H9 (cell line): ENCODE measurements around the gene MB21D2. TPM values are rescaled to one million over a fixed set of nuclear protein-coding genes. Genes with fewer than 3 reads are reported as not detected.

Experiments used
- DNase-seq: peaks from one replicate; pipeline ENCODE4 v3.0.0-alpha.2; 2017
- H2AFZ ChIP-seq: one replicate; pipeline ENCODE4 v1.6.1; 2013; ENCODE audit warnings: mild to moderate bottlenecking, low read length, control low read depth, moderate library complexity
- H2AK5ac ChIP-seq: 2 replicates; pipeline ENCODE4 v1.6.1; 2013; ENCODE audit warnings: low read length, control low read depth, mixed read lengths; ENCODE audit not compliant: insufficient read length
- H2BK120ac ChIP-seq: one replicate; pipeline ENCODE4 v1.6.1; 2013; ENCODE audit warnings: low read depth, mild to moderate bottlenecking, low read length, control low read depth, inconsistent platforms; ENCODE audit not compliant: poor library complexity, severe bottlenecking
- H2BK12ac ChIP-seq: 2 replicates; pipeline ENCODE4 v1.6.1; 2013; ENCODE audit warnings: low read length, control low read depth, mixed read lengths, low read depth; ENCODE audit not compliant: insufficient read length
- H2BK15ac ChIP-seq: 2 replicates; pipeline ENCODE4 v1.6.1; 2013; ENCODE audit warnings: low read depth, low read length, control low read depth
- H2BK20ac ChIP-seq: one replicate; pipeline ENCODE4 v1.6.1; 2013; ENCODE audit warnings: low read depth, mild to moderate bottlenecking, low read length, control low read depth, inconsistent platforms; ENCODE audit not compliant: poor library complexity, severe bottlenecking
- H2BK5ac ChIP-seq: 2 replicates; pipeline ENCODE4 v1.6.1; 2013; ENCODE audit warnings: low read length, control low read depth, mixed read lengths; ENCODE audit not compliant: insufficient read length
- H3K14ac ChIP-seq: 2 replicates; pipeline ENCODE4 v1.6.1; 2013; ENCODE audit warnings: low read length, control low read depth; ENCODE audit not compliant: insufficient read depth
- H3K18ac ChIP-seq: 2 replicates; pipeline ENCODE4 v1.6.1; 2013; ENCODE audit warnings: low read depth, mild to moderate bottlenecking, mixed read lengths, low read length, control low read depth; ENCODE audit not compliant: insufficient read length
- H3K23ac ChIP-seq: 2 replicates; pipeline ENCODE4 v1.6.1; 2013; ENCODE audit warnings: low read length, control low read depth, mixed read lengths, low read depth; ENCODE audit not compliant: insufficient read length
- H3K23me2 ChIP-seq: 2 replicates; pipeline ENCODE4 v1.6.1; 2013; ENCODE audit warnings: low read depth, mild to moderate bottlenecking, mixed read lengths, low read length, control low read depth; ENCODE audit not compliant: insufficient read length, poor library complexity, severe bottlenecking
- H3K27ac ChIP-seq: 2 replicates; pipeline ENCODE4 v1.5.1; 2013; ENCODE audit warnings: low read length, control low read depth, mixed read lengths, low read depth; ENCODE audit not compliant: insufficient read length
- H3K27me3 ChIP-seq: 2 replicates; pipeline ENCODE4 v1.6.1; 2013; ENCODE audit warnings: low read length, control low read depth, inconsistent platforms; ENCODE audit not compliant: insufficient read depth
- H3K4ac ChIP-seq: 2 replicates; pipeline ENCODE4 v1.6.1; 2013; ENCODE audit warnings: low read depth, mild to moderate bottlenecking, control low read depth, inconsistent platforms, low read length, moderate library complexity
- H3K4me1 ChIP-seq: 2 replicates; pipeline ENCODE4 v1.6.1; 2013; ENCODE audit warnings: low read length, control low read depth, inconsistent platforms; ENCODE audit not compliant: insufficient read depth
- H3K4me2 ChIP-seq: 2 replicates; pipeline ENCODE4 v1.6.1; 2013; ENCODE audit warnings: low read length, control low read depth, mixed read lengths; ENCODE audit not compliant: insufficient read length, insufficient read depth
- H3K56ac ChIP-seq: 2 replicates; pipeline ENCODE4 v1.6.1; 2013; ENCODE audit warnings: low read depth, mild to moderate bottlenecking, mixed read lengths, low read length, control low read depth; ENCODE audit not compliant: insufficient read length
- H3K79me1 ChIP-seq: 2 replicates; pipeline ENCODE4 v1.6.1; 2013; ENCODE audit warnings: low read depth, mild to moderate bottlenecking, moderate library complexity, low read length, control low read depth, inconsistent platforms; ENCODE audit not compliant: insufficient read depth, poor library complexity, severe bottlenecking
- H3K79me2 ChIP-seq: 2 replicates; pipeline ENCODE4 v1.6.1; 2013; ENCODE audit warnings: low read length, control low read depth, inconsistent platforms; ENCODE audit not compliant: insufficient read depth
- H3K9ac ChIP-seq: 2 replicates; pipeline ENCODE4 v1.6.1; 2013; ENCODE audit warnings: low read length, control low read depth, mixed read lengths; ENCODE audit not compliant: insufficient read length; ENCODE audit errors: extremely low read depth
- H3K9me3 ChIP-seq: one replicate; pipeline ENCODE4 v1.6.1; 2013; ENCODE audit warnings: low read depth, low read length, inconsistent platforms; ENCODE audit not compliant: control insufficient read depth
- H3T11ph ChIP-seq: one replicate; pipeline ENCODE4 v1.6.1; 2013; ENCODE audit warnings: mild to moderate bottlenecking, low read length, control low read depth, inconsistent platforms
- H4K20me1 ChIP-seq: one replicate; pipeline ENCODE4 v1.6.1; 2013; ENCODE audit not compliant: control insufficient read depth, insufficient read length, insufficient read depth
- H4K5ac ChIP-seq: 2 replicates; pipeline ENCODE4 v1.6.1; 2013; ENCODE audit warnings: low read depth, mild to moderate bottlenecking, mixed read lengths, low read length, control low read depth; ENCODE audit not compliant: insufficient read length
- H4K8ac ChIP-seq: replicated peaks from 2 replicates; pipeline ENCODE4 v1.6.1; 2013; ENCODE audit warnings: low read length, control low read depth, mixed read lengths, low read depth; ENCODE audit not compliant: insufficient read length
- H4K91ac ChIP-seq: 2 replicates; pipeline ENCODE4 v1.6.1; 2013; ENCODE audit warnings: low read depth, mild to moderate bottlenecking, moderate library complexity, mixed read lengths, low read length, control low read depth; ENCODE audit not compliant: insufficient read length
- H3K27ac Mint-ChIP-seq, 3 experiments: 2 replicates in 2 of 3; 3 replicates in 1 of 3; pipeline ENCODE4 v1.8.0; 2020 to 2021; ENCODE audit warnings: mixed read lengths in 3 of 3, mild to moderate bottlenecking in 1 of 3, moderate library complexity in 1 of 3
- H3K27me3 Mint-ChIP-seq: 2 replicates; pipeline ENCODE4 v1.8.0; 2021; ENCODE audit warnings: low read depth, mild to moderate bottlenecking, moderate library complexity, mixed read lengths
- H3K36me3 Mint-ChIP-seq, 3 experiments: 2 replicates in 2 of 3; 3 replicates in 1 of 3; pipeline ENCODE4 v1.8.0; 2020 to 2021; ENCODE audit warnings: low read depth in 3 of 3, mixed read lengths in 3 of 3; ENCODE audit not compliant: insufficient read depth in 1 of 3
- H3K4me1 Mint-ChIP-seq, 2 experiments: 2 replicates each; pipeline ENCODE4 v1.8.0; 2020; ENCODE audit warnings: mixed read lengths in 2 of 2
- H3K4me3 Mint-ChIP-seq, 2 experiments: 2 replicates in 1 of 2; 3 replicates in 1 of 2; pipeline ENCODE4 v1.8.0; 2020 to 2021; ENCODE audit warnings: mild to moderate bottlenecking in 2 of 2, mixed read lengths in 2 of 2, moderate library complexity in 1 of 2
- H3K9me3 Mint-ChIP-seq, 2 experiments: 2 replicates in 1 of 2; 3 replicates in 1 of 2; pipeline ENCODE4 v1.8.0; 2020; ENCODE audit warnings: mild to moderate bottlenecking in 2 of 2, mixed read lengths in 2 of 2, moderate library complexity in 1 of 2
- WGBS: extraction: QIAGEN DNeasy Blood & Tissue Kit; methylation state at CpG from one replicate; pipeline ENCODE4 v1.1.7; 2013; ENCODE audit warnings: missing lambda C conversion rate, low lambda C conversion rate, mixed read lengths; ENCODE audit not compliant: insufficient read length; ENCODE audit errors: extremely low coverage; 5-methylcytosine and 5-hydroxymethylcytosine counted together
- total RNA-seq: library from RNA; stranded (reverse); gene quantifications from 2 replicates; pipeline ENCODE4 v1.2.1, GENCODE V29; 2021
- TF ChIP-seq, protein P1 (sequence below): fragments of 200-600 bp; sonication (generic); conservative IDR thresholded peaks from 3 replicates; pipeline ENCODE4 v1.8.0; 2021; ENCODE audit warnings: antibody characterized with exemption, mild to moderate bottlenecking

The MB21D2 gene
- total RNA-seq, 1 experiment from 2014 or later, result 19.1 TPM

GRCh38 chr3:192844836-192845525 lies 72.7 kb downstream of the MB21D2 start:
- no peak overlapping the region for H2BK20ac ChIP-seq
- H3K9ac ChIP-seq, result no peak overlapping the region
- peaks cover 18 to 42% of the 10 kb centered on the region in 2 experiments for H3K4me1 Mint-ChIP-seq
- H4K91ac ChIP-seq, result no peak overlapping the region
- H2BK120ac ChIP-seq, result no peak overlapping the region
- no peak overlapping the region for H3K4me3 Mint-ChIP-seq
- no peaks in the 10 kb centered on the region for H3K9me3 ChIP-seq
- H4K5ac ChIP-seq, result no peak overlapping the region
- no peak overlapping the region for H3T11ph ChIP-seq
- H4K8ac ChIP-seq, result no peak overlapping the region
- no peak overlapping the region for H3K23ac ChIP-seq
- H3K27me3 Mint-ChIP-seq, result no peaks in the 10 kb centered on the region
- H3K23me2 ChIP-seq, result no peaks in the 10 kb centered on the region
- no peak overlapping the region for H3K4ac ChIP-seq
- H2BK15ac ChIP-seq, result no peak overlapping the region
- no peak overlapping the region for H2AFZ ChIP-seq
- no peaks in the 10 kb centered on the region for H3K79me1 ChIP-seq
- no peak overlapping the region for H2AK5ac ChIP-seq
- H3K9me3 Mint-ChIP-seq, result no peaks in the 10 kb centered on the region; a peak in 1 of 5 replicates
- no peaks in the 10 kb centered on the region for H3K27me3 ChIP-seq
- no peak overlapping the region for H2BK5ac ChIP-seq
- no peak overlapping the region for H3K56ac ChIP-seq
- no peak overlapping the region for H3K18ac ChIP-seq
- no peak overlapping the region for H3K14ac ChIP-seq
- no peaks in the 10 kb centered on the region for H4K20me1 ChIP-seq
- H3K4me1 ChIP-seq, result peaks cover 3% of the 10 kb centered on the region
- H3K27ac ChIP-seq, result no peak overlapping the region
- WGBS, result no CpG with 5 or more reads among the region's 9 CpGs
- no peak overlapping the region for H3K4me2 ChIP-seq
- no peak overlapping the region; a peak in 1 of 7 replicates for H3K27ac Mint-ChIP-seq
- DNase-seq, result no peak
- no peak overlapping the region for H2BK12ac ChIP-seq
- H3K79me2 ChIP-seq, result peaks cover 13% of the 10 kb centered on the region
- TF ChIP-seq, protein P1, sequence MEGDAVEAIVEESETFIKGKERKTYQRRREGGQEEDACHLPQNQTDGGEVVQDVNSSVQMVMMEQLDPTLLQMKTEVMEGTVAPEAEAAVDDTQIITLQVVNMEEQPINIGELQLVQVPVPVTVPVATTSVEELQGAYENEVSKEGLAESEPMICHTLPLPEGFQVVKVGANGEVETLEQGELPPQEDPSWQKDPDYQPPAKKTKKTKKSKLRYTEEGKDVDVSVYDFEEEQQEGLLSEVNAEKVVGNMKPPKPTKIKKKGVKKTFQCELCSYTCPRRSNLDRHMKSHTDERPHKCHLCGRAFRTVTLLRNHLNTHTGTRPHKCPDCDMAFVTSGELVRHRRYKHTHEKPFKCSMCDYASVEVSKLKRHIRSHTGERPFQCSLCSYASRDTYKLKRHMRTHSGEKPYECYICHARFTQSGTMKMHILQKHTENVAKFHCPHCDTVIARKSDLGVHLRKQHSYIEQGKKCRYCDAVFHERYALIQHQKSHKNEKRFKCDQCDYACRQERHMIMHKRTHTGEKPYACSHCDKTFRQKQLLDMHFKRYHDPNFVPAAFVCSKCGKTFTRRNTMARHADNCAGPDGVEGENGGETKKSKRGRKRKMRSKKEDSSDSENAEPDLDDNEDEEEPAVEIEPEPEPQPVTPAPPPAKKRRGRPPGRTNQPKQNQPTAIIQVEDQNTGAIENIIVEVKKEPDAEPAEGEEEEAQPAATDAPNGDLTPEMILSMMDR, result no peak
- H3K36me3 Mint-ChIP-seq, result no peaks in the 10 kb centered on the region; a peak in 1 of 7 replicates
